Adipocyte (in vitro differentiated cells): ENCODE data around the gene POLD4.

ENCODE experiments used
- DNase-seq: peaks from one replicate; pipeline ENCODE4 v3.0.0-alpha.2; 2015; ENCODE audit warnings: low read depth
- H3K27me3 ChIP-seq: replicated peaks from 2 replicates; pipeline ENCODE4 v1.7.0; 2013; ENCODE audit warnings: mild to moderate bottlenecking, low read length, moderate library complexity; ENCODE audit not compliant: control insufficient read depth, insufficient read depth
- H3K36me3 ChIP-seq: 2 replicates; pipeline ENCODE4 v1.7.0; 2013; ENCODE audit warnings: low read length, mild to moderate bottlenecking, moderate library complexity; ENCODE audit not compliant: control insufficient read depth, insufficient read depth, severe bottlenecking
- H3K4me1 ChIP-seq: 2 replicates; pipeline ENCODE4 v1.7.0; 2013; ENCODE audit warnings: mild to moderate bottlenecking, low read length, moderate library complexity; ENCODE audit not compliant: control insufficient read depth, insufficient read depth
- H3K4me3 ChIP-seq: 2 replicates; pipeline ENCODE4 v1.7.0; 2013; ENCODE audit warnings: mild to moderate bottlenecking, low read length, moderate library complexity
- H3K9ac ChIP-seq: 2 replicates; pipeline ENCODE4 v1.7.0; 2013; ENCODE audit warnings: mild to moderate bottlenecking, low read length, moderate library complexity
- H3K9me3 ChIP-seq: 2 replicates; pipeline ENCODE4 v1.7.0; 2013; ENCODE audit warnings: mild to moderate bottlenecking, low read length, moderate library complexity; ENCODE audit not compliant: control insufficient read depth

The POLD4 gene

GRCh38 chr11:67396587-67397389 lies 43.4 kb upstream of the POLD4 start:
- Histone ChIP-seq H3K9me3 (no peaks in the 10 kb centered on the region), H3K4me1 (peaks cover 17% of the 10 kb centered on the region), H3K36me3 (peaks cover 29% of the 10 kb centered on the region)

DNA sequence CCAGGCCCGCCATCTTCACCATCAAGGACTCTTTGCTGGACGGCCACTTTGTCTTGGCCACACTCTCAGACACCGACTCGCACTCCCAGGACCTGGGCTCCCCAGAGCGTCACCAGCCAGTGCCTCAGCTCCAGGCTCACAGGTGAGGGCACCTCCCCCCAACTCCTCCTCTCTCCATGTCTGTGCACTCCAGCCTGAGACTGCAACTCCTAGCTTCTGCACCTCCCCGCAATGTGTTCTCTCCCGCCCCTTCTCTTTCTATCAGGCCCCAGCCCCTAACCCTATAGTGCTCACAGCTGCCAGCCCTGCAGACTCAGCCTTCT lies 42.9 kb upstream of the POLD4 start:
- no peak for DNase-seq
- Histone ChIP-seq H3K36me3 (peaks cover 29% of the 10 kb centered on the region), H3K27me3 (no peaks in the 10 kb centered on the region), H3K4me1 (peaks cover 17% of the 10 kb centered on the region), H3K9me3 (no peaks in the 10 kb centered on the region), H3K9ac (no peak overlapping the region), H3K4me3 (no peak overlapping the region)

More at GRCh38 chr11:67396587-67397389, 43.4 kb upstream of the POLD4 start:
- no peak overlapping the region for H3K4me3 ChIP-seq
- H3K9ac ChIP-seq = no peak overlapping the region
- DNase-seq = no peak
- H3K27me3 ChIP-seq = no peaks in the 10 kb centered on the region

DNA sequence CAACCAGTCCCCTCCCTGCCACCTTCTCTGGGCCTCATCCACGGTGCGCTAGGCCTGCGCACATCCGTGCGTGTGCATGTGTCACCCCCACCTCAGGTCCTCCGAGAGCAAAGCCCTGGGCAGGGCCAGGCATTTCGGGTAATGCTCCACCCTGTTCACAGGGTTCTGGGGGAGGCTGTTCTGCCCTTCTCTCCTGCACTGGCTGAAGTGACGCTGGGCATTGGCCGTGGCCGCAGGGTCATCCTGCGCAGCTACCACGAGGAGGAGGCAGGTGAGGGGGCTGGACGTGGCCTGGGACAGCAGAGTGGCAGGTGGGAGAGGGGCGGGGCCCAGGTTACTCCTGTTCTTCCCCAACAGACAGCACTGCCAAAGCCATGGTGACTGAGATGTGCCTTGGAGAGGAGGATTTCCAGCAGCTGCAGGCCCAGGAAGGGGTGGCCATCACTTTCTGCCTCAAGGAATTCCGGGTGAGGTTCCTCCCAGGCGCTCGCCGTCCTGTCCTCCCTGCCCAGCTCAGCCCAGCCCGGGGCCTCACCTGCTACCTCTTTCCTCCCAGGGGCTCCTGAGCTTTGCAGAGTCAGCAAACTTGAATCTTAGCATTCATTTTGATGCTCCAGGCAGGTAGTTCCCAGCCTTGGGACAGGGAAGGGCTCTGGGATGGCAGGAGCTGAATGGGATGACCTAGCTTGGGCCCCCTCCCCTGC lies 42.4 kb upstream of the POLD4 start:
- H3K27me3 ChIP-seq = no peaks in the 10 kb centered on the region
- peaks cover 14% of the 10 kb centered on the region for H3K4me1 ChIP-seq
- H3K36me3 ChIP-seq = peaks cover 29% of the 10 kb centered on the region
- no peak overlapping the region for H3K4me3 ChIP-seq
- DNase-seq = no peak
- H3K9me3 ChIP-seq = no peaks in the 10 kb centered on the region
- no peak overlapping the region for H3K9ac ChIP-seq

GRCh38 chr11:67393990-67394389 lies 40.6 kb upstream of the POLD4 start:
- no peak overlapping the region for H3K9ac ChIP-seq
- peaks cover 6% of the 10 kb centered on the region for H3K4me1 ChIP-seq
- no peaks in the 10 kb centered on the region for H3K27me3 ChIP-seq
- no peaks in the 10 kb centered on the region for H3K9me3 ChIP-seq
- H3K36me3 ChIP-seq = peaks cover 24% of the 10 kb centered on the region
- no peak overlapping the region for H3K4me3 ChIP-seq
- no peak for DNase-seq

GRCh38 chr11:67393437-67393836 lies 40.1 kb upstream of the POLD4 start:
- DNase-seq = no peak
- H3K9ac ChIP-seq = no peak overlapping the region
- H3K4me3 ChIP-seq = no peak overlapping the region
- H3K4me1 ChIP-seq = peaks cover 6% of the 10 kb centered on the region
- H3K9me3 ChIP-seq = no peaks in the 10 kb centered on the region
- H3K36me3 ChIP-seq = peaks cover 19% of the 10 kb centered on the region
- H3K27me3 ChIP-seq = no peaks in the 10 kb centered on the region

DNA sequence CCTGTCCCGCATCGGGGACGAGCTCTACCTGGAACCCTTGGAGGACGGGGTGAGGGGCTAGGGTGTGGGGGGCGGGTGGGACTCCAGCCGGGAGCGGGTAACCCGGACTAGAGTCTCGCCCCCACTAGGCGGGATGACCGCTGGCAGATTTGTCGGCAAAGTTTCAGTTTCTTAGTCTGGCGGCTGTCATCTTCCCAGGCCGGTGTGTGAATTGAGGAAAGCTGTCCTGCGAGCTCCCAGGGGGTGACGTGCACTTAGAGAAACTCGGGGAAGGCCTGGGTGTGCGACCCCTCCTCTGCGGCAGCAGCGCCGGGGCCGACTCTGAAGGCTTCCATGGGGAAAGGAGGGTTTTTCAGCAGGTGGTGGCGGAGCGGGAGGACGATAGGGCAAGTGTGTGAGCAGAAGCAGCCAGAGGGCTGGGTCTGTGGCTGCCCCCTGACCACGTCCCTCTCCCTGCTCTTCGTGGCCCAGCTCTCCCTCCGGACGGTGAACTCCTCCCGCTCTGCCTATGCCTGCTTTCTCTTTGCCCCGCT lies 38.9 kb upstream of the POLD4 start:
- Histone ChIP-seq H3K36me3 (peaks cover 7% of the 10 kb centered on the region), H3K4me1 (peaks cover 6% of the 10 kb centered on the region), H3K9ac (peak overlapping the region; percentile 90), H3K4me3 (peak overlapping the region; percentile 94), H3K27me3 (no peaks in the 10 kb centered on the region), H3K9me3 (no peaks in the 10 kb centered on the region)
- DNase-seq = peak; percentile 59

DNA sequence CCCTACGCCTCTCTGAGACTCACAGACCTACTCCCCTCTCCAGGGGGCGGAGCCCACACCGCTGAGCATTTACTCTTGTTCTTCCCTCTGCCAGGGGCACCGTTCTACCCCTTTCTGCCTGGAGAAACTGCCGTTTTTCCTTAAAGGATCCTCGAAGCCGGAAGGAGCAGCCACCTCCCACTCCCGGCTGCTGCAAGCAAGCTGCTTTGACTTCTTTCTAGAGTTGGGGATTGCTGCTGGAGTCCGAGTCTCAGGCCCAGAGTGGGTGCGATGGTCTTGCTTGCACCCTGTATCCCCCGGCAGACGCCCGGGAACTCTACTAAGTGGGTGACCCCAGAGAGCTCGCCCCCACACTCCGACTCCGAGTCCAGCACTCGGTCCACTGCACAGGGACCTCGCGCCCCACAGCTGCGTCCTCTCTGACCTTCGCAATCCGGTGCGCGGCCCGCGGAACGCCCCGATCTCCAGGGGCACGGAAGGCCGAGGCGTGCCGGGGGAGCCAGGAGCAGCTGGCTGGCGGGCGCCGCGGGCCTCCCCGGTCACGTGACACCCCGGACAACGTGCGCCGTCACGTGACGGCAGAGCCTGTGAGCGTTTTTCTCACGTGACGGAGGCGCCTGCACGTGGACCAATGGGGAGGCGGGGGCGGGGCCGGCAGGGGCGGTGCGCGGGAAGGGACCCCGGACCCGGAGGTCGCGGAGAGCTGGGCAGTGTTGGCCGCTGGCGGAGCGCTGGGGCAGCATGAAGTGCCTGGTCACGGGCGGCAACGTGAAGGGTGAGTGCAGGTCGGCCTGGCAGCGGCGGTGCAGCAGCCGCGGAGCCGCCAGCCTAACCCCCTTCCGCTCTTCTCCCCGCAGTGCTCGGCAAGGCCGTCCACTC lies 38.2 kb upstream of the POLD4 start, which contains the start of gene RAD9A:
Gene RAD9A (plus strand): TSS at position 683 of the 879 bp plus-strand sequence. CDS start 59 bp downstream, at position 742.
- peaks cover 4% of the 10 kb centered on the region for H3K36me3 ChIP-seq
- no peaks in the 10 kb centered on the region for H3K27me3 ChIP-seq
- peak; percentile 98 for DNase-seq
- peak within 1 kb of the TSS; percentile 94 for H3K4me3 ChIP-seq
- peaks cover 6% of the 10 kb centered on the region for H3K4me1 ChIP-seq
- H3K9me3 ChIP-seq = no peaks in the 10 kb centered on the region
- H3K9ac ChIP-seq = peak within 1 kb of the TSS; percentile 90

GRCh38 chr11:67390947-67391303 lies 37.6 kb upstream of the POLD4 start:
- Histone ChIP-seq H3K4me1 (peaks cover 6% of the 10 kb centered on the region), H3K9me3 (no peaks in the 10 kb centered on the region), H3K27me3 (no peaks in the 10 kb centered on the region), H3K9ac (peak overlapping the region; percentile 90), H3K36me3 (no peaks in the 10 kb centered on the region), H3K4me3 (peak overlapping the region; percentile 94)
- no peak for DNase-seq

- Histone ChIP-seq H3K9ac (no peak overlapping the region), H3K27me3 (no peaks in the 10 kb centered on the region), H3K4me1 (peaks cover 15% of the 10 kb centered on the region), H3K36me3 (no peaks in the 10 kb centered on the region), H3K9me3 (no peaks in the 10 kb centered on the region), H3K4me3 (no peak overlapping the region)
- DNase-seq = peak; percentile 59
These were observed 36.1 kb upstream of the POLD4 start for GRCh38 chr11:67389477-67389876.

DNA sequence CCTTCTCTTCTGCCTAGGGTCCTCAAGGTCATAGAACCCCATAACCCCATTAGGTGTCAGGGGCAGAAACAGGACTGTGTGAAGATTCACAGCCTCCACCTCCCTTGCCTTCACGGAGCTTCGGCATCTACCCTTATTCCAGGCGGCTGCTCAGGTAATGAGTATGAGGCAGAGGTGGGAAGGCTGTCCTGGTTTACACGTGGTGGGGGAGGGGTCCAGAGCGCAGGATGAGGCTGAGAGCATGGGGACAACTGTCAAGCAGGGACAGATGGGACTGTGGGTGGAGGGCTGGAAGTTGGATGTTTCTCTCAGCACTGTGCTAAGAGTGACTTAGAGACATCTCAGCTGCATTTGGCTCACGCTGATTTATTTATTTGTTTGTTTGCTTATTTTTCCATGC lies 34.2 kb upstream of the POLD4 start:
- no peak for DNase-seq
- H3K9me3 ChIP-seq = no peaks in the 10 kb centered on the region
- no peaks in the 10 kb centered on the region for H3K27me3 ChIP-seq
- H3K9ac ChIP-seq = no peak overlapping the region
- H3K36me3 ChIP-seq = no peaks in the 10 kb centered on the region
- peaks cover 14% of the 10 kb centered on the region for H3K4me1 ChIP-seq
- no peak overlapping the region for H3K4me3 ChIP-seq

- no peak overlapping the region for H3K9ac ChIP-seq
- H3K27me3 ChIP-seq = no peaks in the 10 kb centered on the region
- H3K9me3 ChIP-seq = no peaks in the 10 kb centered on the region
- no peak overlapping the region for H3K4me3 ChIP-seq
- H3K36me3 ChIP-seq = no peaks in the 10 kb centered on the region
- H3K4me1 ChIP-seq = peaks cover 10% of the 10 kb centered on the region
- DNase-seq = no peak
These were observed 33.7 kb upstream of the POLD4 start for GRCh38 chr11:67387069-67387468.
